HepG2 (cell line): ENCODE data around the gene SLC17A5. TPM values are rescaled to one million over a fixed set of nuclear protein-coding genes. Genes with fewer than 3 reads are reported as not detected.

Experiments
- ATAC-seq: fragments of 200-7000 bp; cut with Tn5 transposase; 3 replicates; pipeline ENCODE4 v1.9.1; 2020; ENCODE audit warnings: mild to moderate bottlenecking, moderate library complexity
- BruUV-seq: library from RNA; stranded (reverse); fragments of 400-500 nt; replicated peaks from 2 replicates; lab custom pipeline; 2021; lab: Mats Ljungman, UMichigan
- CTCF ChIA-PET: fragments of 300-600 bp; formaldehyde crosslinking; extraction: SDS; loops from one replicate; lab custom pipeline; 2021; ENCODE audit warnings: low total read pairs, inconsistent platforms, low intra/inter-chr PET ratio; lab: Yijun Ruan, JAX
- POLR2A ChIA-PET: fragments of 350-600 bp; sonication (Branson Sonifier 250); formaldehyde crosslinking; loops from one replicate; lab custom pipeline; 2020; ENCODE audit warnings: antibody characterized with exemption, inconsistent platforms; lab: Yijun Ruan, JAX
- DNase-seq: peaks from one replicate; pipeline ENCODE4 v3.0.0-alpha.2; 2015; ENCODE audit warnings: low spot score
- FAIRE-seq: peaks from 3 replicates; lab custom pipeline; 2011; peaks lifted over from hg19 to GRCh38; lab: Jason Lieb, UNC
- H2AFZ ChIP-seq: one replicate; pipeline ENCODE4 v1.6.1; 2011; ENCODE audit warnings: low read length, inconsistent platforms
- H3K27ac ChIP-seq: fragments of 300-600 bp; 3 replicates; pipeline ENCODE4 v1.8.0; 2011; ENCODE audit warnings: mixed run types, mild to moderate bottlenecking, mixed read lengths, low read length, inconsistent platforms; ENCODE audit not compliant: insufficient read depth; ENCODE audit errors: extremely low read length
- H3K27me3 ChIP-seq, 2 experiments: fragments of 200-600 bp in 1 of 2; 2 replicates in 1 of 2; 3 replicates in 1 of 2; pipeline versions ENCODE4 v1.6.0 to v1.8.0; 2011; ENCODE audit warnings: low read length in 2 of 2, mild to moderate bottlenecking in 2 of 2, moderate library complexity in 2 of 2, inconsistent platforms in 1 of 2; ENCODE audit not compliant: insufficient read depth in 2 of 2, control insufficient read depth in 1 of 2
- H3K36me3 ChIP-seq, 2 experiments: fragments of 200-600 bp in 1 of 2; replicated peaks in 1 of 2; 2 replicates in 1 of 2; 3 replicates in 1 of 2; pipeline versions ENCODE4 v1.5.1 to v1.8.0; 2011; ENCODE audit warnings: low read length in 2 of 2, inconsistent platforms in 1 of 2; ENCODE audit not compliant: insufficient read depth in 2 of 2, control insufficient read depth in 1 of 2
- H3K4me1 ChIP-seq: 2 replicates; pipeline ENCODE4 v1.5.1; 2012; ENCODE audit warnings: low read length, inconsistent platforms; ENCODE audit not compliant: insufficient read depth
- H3K4me2 ChIP-seq: 2 replicates; pipeline ENCODE4 v1.6.0; 2011; ENCODE audit warnings: low read depth, low read length, inconsistent platforms
- H3K4me3 ChIP-seq, 3 experiments: fragments of 200-600 bp in 1 of 3; sonication (generic), shearing (Covaris generic) in 1 of 3; replicated peaks in 1 of 3; 2 replicates each; pipeline ENCODE4 v1.5.1; 2011 to 2016; ENCODE audit warnings: low read length in 3 of 3, inconsistent platforms in 2 of 3, low read depth in 2 of 3, mild to moderate bottlenecking in 2 of 3, control low read depth in 1 of 3, mixed read lengths in 1 of 3; ENCODE audit not compliant: insufficient read depth in 1 of 3
- H3K79me2 ChIP-seq: one replicate; pipeline ENCODE4 v1.6.1; 2011; ENCODE audit warnings: low read length, inconsistent platforms; ENCODE audit not compliant: insufficient read depth
- H3K9ac ChIP-seq: 2 replicates; pipeline ENCODE4 v1.6.0; 2011; ENCODE audit warnings: mild to moderate bottlenecking, low read depth, low read length, inconsistent platforms; ENCODE audit not compliant: insufficient read depth
- H3K9me3 ChIP-seq: 2 replicates; pipeline ENCODE4 v1.5.1; 2012; ENCODE audit warnings: mild to moderate bottlenecking, low read length
- H4K20me1 ChIP-seq: 2 replicates; pipeline ENCODE4 v1.6.0; 2011; ENCODE audit warnings: inconsistent platforms, mild to moderate bottlenecking, low read length, moderate library complexity; ENCODE audit not compliant: insufficient read depth
- EP300 ChIP-seq, 3 experiments: sonication (generic) in 1 of 3; formaldehyde crosslinking in 1 of 3; IDR thresholded peaks; 2 replicates each; pipeline versions ENCODE4 v1.5.1 to v1.6.1; 2011 to 2020; ENCODE audit warnings: low read depth in 2 of 3, low read length in 2 of 3, borderline replicate concordance in 1 of 3, improper control_type of control experiment in 1 of 3, mild to moderate bottlenecking in 1 of 3, missing genetic modification reagents in 1 of 3, moderate library complexity in 1 of 3
- FOXA1 ChIP-seq, 2 experiments: fragments of 450-650 bp in 1 of 2; sonication (generic) in 1 of 2; formaldehyde crosslinking in 1 of 2; IDR thresholded peaks; 2 replicates each; pipeline versions ENCODE4 v1.4.0 to v1.6.1; 2016 to 2020; ENCODE audit warnings: missing genetic modification reagents in 1 of 2
- FOXP4 ChIP-seq: sonication (generic); formaldehyde crosslinking; IDR thresholded peaks from 2 replicates; pipeline ENCODE4 v1.4.0; 2020; ENCODE audit warnings: missing genetic modification reagents
- POLR2G ChIP-seq: fragments of 200-400 bp; formaldehyde crosslinking; IDR thresholded peaks from 2 replicates; pipeline ENCODE4 v1.6.1; 2018; ENCODE audit warnings: mild to moderate bottlenecking, low read depth, low read length, moderate library complexity
- RFXANK ChIP-seq: IDR thresholded peaks from 2 replicates; pipeline ENCODE4 v1.6.1; 2016
- SOX5 ChIP-seq: IDR thresholded peaks from 2 replicates; pipeline ENCODE4 v1.6.1; 2016; ENCODE audit warnings: borderline replicate concordance
- SRSF1 ChIP-seq: fragments of 200-400 bp; formaldehyde crosslinking; optimal IDR thresholded peaks from 2 replicates; pipeline ENCODE3; 2017; ENCODE audit warnings: mild to moderate bottlenecking, low read depth, low read length, moderate library complexity
- STAG1 ChIP-seq: sonication (generic); formaldehyde crosslinking; IDR thresholded peaks from 2 replicates; pipeline ENCODE4 v1.4.0; 2020; ENCODE audit warnings: missing genetic modification reagents
- THAP11 ChIP-seq: IDR thresholded peaks from 2 replicates; pipeline ENCODE4 v1.6.1; 2016; ENCODE audit warnings: missing biosample characterization, missing genetic modification reagents
- ZBTB38 ChIP-seq: sonication (generic); formaldehyde crosslinking; IDR thresholded peaks from 2 replicates; pipeline ENCODE4 v1.5.1; 2020; ENCODE audit warnings: mild to moderate bottlenecking, missing genetic modification reagents
- ZNF205 ChIP-seq: IDR thresholded peaks from 2 replicates; pipeline ENCODE4 v1.6.1; 2018; ENCODE audit warnings: missing biosample characterization, missing genetic modification reagents
- ZNF24 ChIP-seq: fragments of 450-650 bp; IDR thresholded peaks from 2 replicates; pipeline ENCODE4 v1.6.1; 2017; ENCODE audit warnings: antibody characterized with exemption, mild to moderate bottlenecking
- ZNF30 ChIP-seq: sonication (generic); formaldehyde crosslinking; IDR thresholded peaks from 2 replicates; pipeline ENCODE4 v1.5.0; 2020; ENCODE audit warnings: mild to moderate bottlenecking, missing genetic modification reagents
- ZNF335 ChIP-seq: sonication (generic); formaldehyde crosslinking; IDR thresholded peaks from 2 replicates; pipeline ENCODE4 v1.4.0; 2020; ENCODE audit warnings: missing genetic modification reagents
- ZNF441 ChIP-seq: sonication (generic); formaldehyde crosslinking; IDR thresholded peaks from 2 replicates; pipeline ENCODE4 v1.7.0; 2021; ENCODE audit warnings: missing genetic modification reagents, borderline replicate concordance
- WGBS: methylation state at CpG from one replicate; pipeline ENCODE4 v1.1.6; 2017; ENCODE audit warnings: low lambda C conversion rate; 5-methylcytosine and 5-hydroxymethylcytosine counted together
- in situ Hi-C: cut with HindIII; loops from 2 replicates; pipeline ENCODE4 v1.10.0; 2017; ENCODE audit warnings: low pct_unique_long_range_greater_than_20kb; ENCODE audit not compliant: extremely low pct_ligation_motif_present
- intact Hi-C: fragments of 100-400 bp; cut with micrococcal nuclease; formaldehyde crosslinking; loops from one replicate; pipeline ENCODE4 v1.10.0; 2022; ENCODE audit not compliant: unreplicated experiment
- polyA plus RNA-seq, 8 experiments: library from polyadenylated mRNA; depleted of rRNA in 3 of 8; stranded (reverse) in 7 of 8; unstranded in 1 of 8; fragments of >200 nt; fragmentation: Illumina TruSeq in 4 of 8; extraction: Trizol in 4 of 8; gene quantifications; 2 replicates each; pipeline versions ENCODE4 v1.2.1 to v1.2.3, GENCODE V29; 2011 to 2016; ENCODE audit warnings: low read depth in 4 of 8, missing spikeins in 1 of 8, mixed read lengths in 1 of 8; ENCODE audit not compliant: insufficient read depth in 1 of 8
- total RNA-seq, 5 experiments: library from RNA; depleted of rRNA; stranded (reverse); fragments of >200 nt; fragmentation: Illumina TruSeq; extraction: Trizol; gene quantifications; 2 replicates each; pipeline ENCODE4 v1.2.3, GENCODE V29; 2016; ENCODE audit warnings: low read depth in 1 of 5

The SLC17A5 gene
- total and polyA plus RNA-seq, 2 of the 13 experiments (the other 11 are each of a cell fraction or from before 2014, with no cell fraction given), result 18.3 to 20.5 TPM

GRCh38 chr6:73586416-73586974 lies 67.3 kb downstream of the SLC17A5 start:
- Histone ChIP-seq H3K4me2 (peak overlapping the region; percentile 84), H3K79me2 (no peaks in the 10 kb centered on the region), H3K9me3 (no peaks in the 10 kb centered on the region), H3K27me3 (no peaks in the 10 kb centered on the region), H3K27ac (peak overlapping the region; percentile 86), H2AFZ (peak overlapping the region; percentile 69), H3K9ac (peak overlapping the region; percentile 72), H4K20me1 (no peaks in the 10 kb centered on the region), H3K4me3 (peak overlapping the region; percentile 42 to 51 (median 44)), H3K4me1 (peaks cover 25% of the 10 kb centered on the region), H3K36me3 (no peaks in the 10 kb centered on the region)
- TF ChIP-seq ZNF24 (no peak), POLR2G (peak; percentile 16; the same call in 1 of the 2 replicates), THAP11 (CRISPR knock-in tag) (0 out of 2 replicates have a peak, but pooled peaks have one; percentile 7), ZNF205 (CRISPR knock-in tag) (peak; percentile 92), SOX5 (CRISPR knock-in tag) (0 out of 2 replicates have a peak, but pooled peaks have one; percentile 23), RFXANK (CRISPR knock-in tag) (no peak)
- CTCF ChIA-PET, result no interaction called here
- DNase-seq, result no peak
- POLR2A ChIA-PET, result interaction anchor here (0.7 to 5.9 kb wide), 10 partner anchors 9 to 73 kb away, joined by 3 to 83 read pairs (median 4); partner anchors contain the start of genes EEF1A1 and SLC17A5
- in situ Hi-C loops (loop anchor here (10.0 kb wide), 1 partner anchor 62 kb away; the partner anchor contains the start of gene EEF1A1), intact Hi-C loops (no loop called here)
- BruUV-seq, result TSS peak; percentile 90
- FAIRE-seq, result no peak
- no peak for ATAC-seq
- 20% methylated on average over 6 of the region's 6 CpGs for WGBS

GRCh38 chr6:73585566-73586415 lies 68.0 kb downstream of the SLC17A5 start:
- ATAC-seq (peak; percentile 69), DNase-seq (peak; percentile 88), FAIRE-seq (peak; percentile 86)
- Histone ChIP-seq H3K4me2 (peak overlapping the region; percentile 84), H3K4me1 (peaks cover 32% of the 10 kb centered on the region), H3K4me3 (peak overlapping the region; percentile 42 to 51 (median 44)), H4K20me1 (no peaks in the 10 kb centered on the region), H3K27me3 (no peaks in the 10 kb centered on the region), H3K9me3 (no peaks in the 10 kb centered on the region), H3K9ac (peak overlapping the region; percentile 72), H2AFZ (peak overlapping the region; percentile 69), H3K79me2 (no peaks in the 10 kb centered on the region), H3K27ac (peak overlapping the region; percentile 86), H3K36me3 (no peaks in the 10 kb centered on the region)
- ChIA-PET POLR2A (interaction anchor here (0.6 to 5.9 kb wide), 15 partner anchors 8 to 125 kb away, joined by 3 to 83 read pairs (median 3); partner anchors contain the start of genes EEF1A1, MTO1 and SLC17A5), CTCF (no interaction called here)
- BruUV-seq, result no TSS peak
- intact Hi-C loops, result no loop called here
- 0% methylated on average over 3 of the region's 3 CpGs for whole genome bisulfite sequencing
- in situ Hi-C loops, result loop anchor here (10.0 kb wide), 1 partner anchor 61 kb away; the partner anchor contains the start of gene EEF1A1
- TF ChIP-seq FOXA1 (IDR thresholded peaks at IDR 0.05) (no peak), FOXA1 (CRISPR knock-in tag; IDR thresholded peaks at IDR 0.05) (peak; percentile 88), ZBTB38 (CRISPR knock-in tag) (no peak), STAG1 (CRISPR knock-in tag) (no peak), ZNF30 (CRISPR knock-in tag) (no peak), SRSF1 (no peak), ZNF335 (CRISPR knock-in tag) (peak; percentile 43; the same call in 1 of the 2 replicates), EP300 (IDR thresholded peaks at IDR 0.05; ENCODE audit: low read depth in 2 of 2, low read length in 2 of 2) (peak in 1 of 2 experiments; percentile 95; a peak in 2 of 4 replicates), EP300 (CRISPR knock-in tag; IDR thresholded peaks at IDR 0.05; ENCODE audit: borderline replicate concordance) (no peak), ZNF441 (no peak), FOXP4 (CRISPR knock-in tag) (peak; percentile 81)
